GM06990 (cell line): ENCODE results near the gene INSC.

ENCODE experiments used
- DNase-seq: peaks from one replicate; pipeline ENCODE4 v3.0.0-alpha.2; 2011; ENCODE audit not compliant: insufficient read length; ENCODE audit errors: extremely low read depth
- H3K27me3 ChIP-seq: replicated peaks from 2 replicates; pipeline ENCODE4 v1.6.0; 2011; ENCODE audit warnings: low read length; ENCODE audit not compliant: control insufficient read depth, insufficient read depth
- H3K36me3 ChIP-seq: 2 replicates; pipeline ENCODE4 v1.5.1; 2011; ENCODE audit warnings: low read length; ENCODE audit not compliant: control insufficient read depth, insufficient read depth
- H3K4me3 ChIP-seq: replicated peaks from 2 replicates; pipeline ENCODE4 v1.5.1; 2011; ENCODE audit warnings: low read depth, mild to moderate bottlenecking, control low read depth, low read length
- TF ChIP-seq, protein P1 (sequence below): IDR thresholded peaks from 2 replicates; pipeline ENCODE4 v1.5.1; 2011; ENCODE audit warnings: low read length, control low read depth, mild to moderate bottlenecking, inconsistent platforms; ENCODE audit not compliant: insufficient read depth, poor library complexity, severe bottlenecking

The INSC gene

DNA sequence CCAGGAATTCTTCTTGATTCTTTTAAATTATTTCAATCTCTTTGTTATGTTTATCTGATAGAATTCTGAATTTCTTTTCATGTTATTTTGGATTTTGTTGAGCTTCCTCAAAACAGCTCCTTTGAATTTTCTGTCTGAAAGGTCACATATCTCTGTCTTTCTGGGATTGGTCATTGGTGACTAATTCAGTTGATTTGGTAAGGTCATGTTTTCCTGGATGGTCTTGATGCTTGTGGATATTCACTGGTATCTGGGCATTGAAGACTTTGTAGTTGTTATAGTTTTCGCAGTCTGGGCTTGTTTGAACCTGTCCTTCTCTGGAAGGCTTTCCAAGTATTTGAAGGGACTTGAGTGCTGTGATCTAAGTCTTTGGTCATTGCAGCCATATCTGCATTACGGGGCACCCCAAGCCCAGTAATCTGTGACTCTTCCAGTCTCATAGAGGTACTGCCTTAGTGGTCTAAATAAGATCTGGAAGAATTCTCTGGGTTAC, 18.9 kb upstream of the INSC start:
- Histone ChIP-seq H3K36me3 (no peaks in the 10 kb centered on the region), H3K4me3 (no peak overlapping the region), H3K27me3 (no peaks in the 10 kb centered on the region)
- TF ChIP-seq, protein P1, sequence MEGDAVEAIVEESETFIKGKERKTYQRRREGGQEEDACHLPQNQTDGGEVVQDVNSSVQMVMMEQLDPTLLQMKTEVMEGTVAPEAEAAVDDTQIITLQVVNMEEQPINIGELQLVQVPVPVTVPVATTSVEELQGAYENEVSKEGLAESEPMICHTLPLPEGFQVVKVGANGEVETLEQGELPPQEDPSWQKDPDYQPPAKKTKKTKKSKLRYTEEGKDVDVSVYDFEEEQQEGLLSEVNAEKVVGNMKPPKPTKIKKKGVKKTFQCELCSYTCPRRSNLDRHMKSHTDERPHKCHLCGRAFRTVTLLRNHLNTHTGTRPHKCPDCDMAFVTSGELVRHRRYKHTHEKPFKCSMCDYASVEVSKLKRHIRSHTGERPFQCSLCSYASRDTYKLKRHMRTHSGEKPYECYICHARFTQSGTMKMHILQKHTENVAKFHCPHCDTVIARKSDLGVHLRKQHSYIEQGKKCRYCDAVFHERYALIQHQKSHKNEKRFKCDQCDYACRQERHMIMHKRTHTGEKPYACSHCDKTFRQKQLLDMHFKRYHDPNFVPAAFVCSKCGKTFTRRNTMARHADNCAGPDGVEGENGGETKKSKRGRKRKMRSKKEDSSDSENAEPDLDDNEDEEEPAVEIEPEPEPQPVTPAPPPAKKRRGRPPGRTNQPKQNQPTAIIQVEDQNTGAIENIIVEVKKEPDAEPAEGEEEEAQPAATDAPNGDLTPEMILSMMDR, result no peak
- no peak for DNase-seq

DNA sequence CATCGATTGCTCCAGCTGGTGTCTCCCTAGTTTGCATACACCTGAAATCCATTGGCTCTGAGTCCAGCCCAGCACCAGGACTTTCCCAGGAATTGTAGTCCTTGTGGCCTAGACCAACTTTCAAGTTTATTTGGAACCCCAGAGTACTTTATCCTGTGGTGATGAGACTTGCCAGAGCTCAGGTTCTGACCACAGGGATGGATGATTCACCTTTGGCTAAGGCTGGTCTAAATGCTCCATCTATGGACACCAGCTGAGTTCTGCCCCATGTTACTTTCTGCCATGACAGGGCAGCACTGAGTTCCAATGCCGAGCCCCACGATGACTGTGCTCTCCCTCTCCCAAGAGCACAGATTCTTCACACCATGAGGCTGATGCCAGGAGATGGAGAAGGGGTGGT, 17.3 kb upstream of the INSC start:
- H3K27me3 ChIP-seq, result no peaks in the 10 kb centered on the region
- no peaks in the 10 kb centered on the region for H3K36me3 ChIP-seq
- DNase-seq, result no peak
- H3K4me3 ChIP-seq, result no peak overlapping the region
- TF ChIP-seq, protein P1, result no peak

DNA sequence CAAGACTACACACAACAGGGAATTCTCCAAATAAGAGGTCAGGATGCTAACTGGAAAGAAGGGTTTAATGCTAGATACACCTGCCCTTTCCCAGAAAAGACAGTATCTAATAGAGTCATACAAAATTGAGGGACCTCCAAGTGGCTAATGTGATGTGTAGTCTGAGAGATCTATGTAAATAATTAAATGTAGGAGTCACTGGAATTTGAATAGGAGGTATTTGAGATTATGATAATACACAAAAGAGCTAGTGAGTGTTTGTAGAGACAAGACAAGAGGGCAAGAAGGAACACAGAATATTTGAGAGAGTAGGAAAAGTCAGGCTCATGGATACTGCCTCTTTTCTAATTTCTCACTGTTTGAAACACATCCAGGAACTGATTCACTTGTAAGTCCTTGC, 15.5 kb upstream of the INSC start:
- Histone ChIP-seq H3K4me3 (no peak overlapping the region), H3K27me3 (no peaks in the 10 kb centered on the region), H3K36me3 (no peaks in the 10 kb centered on the region)
- TF ChIP-seq, protein P1, result no peak
- DNase-seq, result no peak

DNA sequence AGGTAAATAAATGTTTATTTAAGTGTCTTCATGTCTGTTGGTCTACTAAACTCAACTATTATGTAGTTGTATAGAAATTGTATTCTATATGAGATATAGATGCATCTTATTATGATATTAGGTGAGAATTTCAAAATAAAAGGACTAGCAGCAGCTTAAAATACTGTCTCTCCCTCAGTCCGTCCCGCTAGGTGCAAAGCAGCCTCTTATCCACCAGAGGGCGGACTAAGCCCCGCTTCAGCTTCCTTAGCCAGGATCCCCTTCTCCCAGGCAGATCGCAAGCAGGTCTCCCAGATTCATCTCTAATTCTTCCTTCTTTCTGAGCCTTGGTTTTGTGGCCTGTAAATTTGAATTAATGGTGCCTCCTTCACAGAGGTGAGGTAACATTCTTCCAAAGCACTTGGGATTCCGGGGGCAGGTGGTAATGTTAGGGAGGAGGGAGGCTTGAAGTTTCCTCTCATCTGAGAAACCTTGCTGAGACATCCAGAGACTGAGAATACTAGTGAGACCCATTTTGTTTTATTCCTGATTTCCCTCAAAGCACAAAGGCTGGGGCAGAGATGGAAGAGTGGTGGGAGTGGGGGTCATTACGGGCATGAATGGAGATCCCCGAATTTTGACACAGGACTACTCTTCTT, 13.5 kb upstream of the INSC start:
- TF ChIP-seq, protein P1, result peak; percentile 90
- Histone ChIP-seq H3K4me3 (no peak overlapping the region), H3K27me3 (no peaks in the 10 kb centered on the region), H3K36me3 (no peaks in the 10 kb centered on the region)
- no peak for DNase-seq

DNA sequence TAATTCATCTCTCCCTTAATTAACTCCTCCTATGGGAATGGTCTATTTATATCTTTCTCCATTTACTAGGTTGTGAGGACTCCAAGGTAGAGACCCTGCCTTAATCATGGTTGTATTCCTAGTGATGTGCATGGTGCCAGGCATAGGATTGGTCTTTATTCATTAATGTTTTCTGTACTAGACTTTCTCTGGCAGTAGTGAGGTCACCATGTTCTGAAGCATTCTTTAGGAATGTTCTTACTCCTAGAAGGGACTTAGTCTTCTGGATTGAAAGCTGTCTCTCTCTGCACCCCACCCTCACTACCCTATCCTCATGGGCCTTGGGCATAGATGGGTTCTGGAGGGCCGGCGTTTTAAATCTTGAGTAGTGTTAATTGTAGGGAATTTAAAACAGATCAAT, 10.6 kb upstream of the INSC start:
- TF ChIP-seq, protein P1, result no peak
- Histone ChIP-seq H3K36me3 (no peaks in the 10 kb centered on the region), H3K4me3 (no peak overlapping the region), H3K27me3 (no peaks in the 10 kb centered on the region)
- no peak for DNase-seq
